HCEC 1CT (cell line): ENCODE results near the gene ARSJ.

Source experiments
- DNase-seq: peaks from one replicate; pipeline ENCODE4 v3.0.0-alpha.2; 2017

The ARSJ gene

GRCh38 chr4:113888006-113888405, 91.4 kb downstream of the ARSJ start:
- DNase-seq = no peak

- no peak for DNase-seq
Observed at GRCh38 chr4:113885291-113885690, 94.2 kb downstream of the ARSJ start.

- DNase-seq = no peak
Observed at GRCh38 chr4:113884655-113885054, 94.8 kb downstream of the ARSJ start.

- peak; percentile 8 for DNase-seq
Observed at GRCh38 chr4:113882668-113883067, 96.8 kb downstream of the ARSJ start.

- DNase-seq = no peak
Observed at GRCh38 chr4:113881256-113881655, 98.2 kb downstream of the ARSJ start.

GRCh38 chr4:113880240-113881028, 99.0 kb downstream of the ARSJ start:
- DNase-seq = no peak

GRCh38 chr4:113878668-113879067, 100.8 kb downstream of the ARSJ start:
- peak; percentile 34 for DNase-seq

GRCh38 chr4:113874480-113874879, 105.0 kb downstream of the ARSJ start:
- no peak for DNase-seq

- no peak for DNase-seq
Observed at GRCh38 chr4:113873508-113873907, 105.9 kb downstream of the ARSJ start.

- no peak for DNase-seq
Observed at GRCh38 chr4:113872426-113873260, 106.8 kb downstream of the ARSJ start.

- no peak for DNase-seq
Observed at GRCh38 chr4:113871080-113871479, 108.4 kb downstream of the ARSJ start.

GRCh38 chr4:113869743-113870375, 109.6 kb downstream of the ARSJ start:
- peak; percentile 19 for DNase-seq

GRCh38 chr4:113866611-113867010, 112.8 kb downstream of the ARSJ start:
- DNase-seq = no peak

- DNase-seq = no peak
Observed at GRCh38 chr4:113858924-113859323, 120.5 kb downstream of the ARSJ start.

- DNase-seq = no peak
Observed at GRCh38 chr4:113851816-113852215, 127.6 kb downstream of the ARSJ start.
